Tibial nerve (tissue), 4 donors: ENCODE data around the gene GALNT1.

Experiments used
- CTCF ChIP-seq, 5 experiments: fragments of 200-600 bp in 3 of 5; fragments of 450-650 bp in 2 of 5; sonication (generic) in 3 of 5; IDR thresholded peaks; one replicate each; pipeline ENCODE4 v1.5.1; 2016 to 2019; ENCODE audit warnings: antibody characterized with exemption in 5 of 5, mild to moderate bottlenecking in 3 of 5, moderate library complexity in 2 of 5
- EP300 ChIP-seq, 2 donors: sonication (generic); formaldehyde crosslinking; IDR thresholded peaks; one replicate each; pipeline ENCODE4 v1.6.1; 2017; ENCODE audit warnings: antibody characterized with exemption in 2 of 2, mild to moderate bottlenecking in 1 of 2
- POLR2A ChIP-seq, 2 donors: fragments of 450-650 bp; IDR thresholded peaks; one replicate each; pipeline ENCODE4 v1.6.1; 2017; ENCODE audit warnings: antibody characterized with exemption in 2 of 2, mild to moderate bottlenecking in 2 of 2, moderate library complexity in 2 of 2

- no peak for TF ChIP-seq CTCF (IDR thresholded peaks at IDR 0.05)
- no peak for TF ChIP-seq EP300 (IDR thresholded peaks at IDR 0.05)
- TF ChIP-seq POLR2A (IDR thresholded peaks at IDR 0.05): no peak
These were observed 80.1 kb downstream of the GALNT1 start for GRCh38 chr18:35661483-35662146.
